ENCODE measurements around the gene ST6GALNAC6. TPM values are rescaled to one million over a fixed set of nuclear protein-coding genes. Genes with fewer than 3 reads are reported as not detected.

ST6GALNAC6 gene
- total RNA-seq, 2 experiments from 2014 or later: 93.1 to 97.5 TPM

DNA sequence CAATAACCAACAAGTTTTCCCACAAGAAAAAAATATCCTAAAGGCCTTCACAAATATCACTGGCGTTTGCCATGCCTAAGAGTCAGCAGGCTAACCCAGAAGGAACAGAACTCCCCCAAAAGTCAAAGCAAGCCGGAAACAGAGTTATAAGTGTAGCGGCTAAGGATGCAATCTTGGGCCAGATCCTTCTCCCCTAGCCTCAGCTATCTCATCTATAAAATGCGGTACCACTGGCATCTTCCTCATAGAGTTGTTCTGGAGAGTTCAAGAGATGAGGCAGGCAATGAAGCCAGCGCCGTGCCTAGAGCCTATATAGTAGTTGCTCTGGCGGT lies 37.6 kb upstream of the ST6GALNAC6 start:
- peaks cover 43% of the 10 kb centered on the region for H3K4me1 ChIP-seq (ENCODE audit: insufficient read depth, low read length)
- no peak for ATAC-seq (ENCODE audit: poor library complexity)
- POLR2A ChIA-PET: interaction anchor here (0.8 to 5.4 kb wide), 20 partner anchors 12 to 166 kb away, joined by 3 to 28 read pairs (median 4); partner anchors contain the start of genes CDK9, EEIG1, NAIF1 and SLC25A25
- no peak for DNase-seq
- H3K27me3 ChIP-seq (ENCODE audit: control insufficient read depth in 1 of 2, insufficient read depth in 2 of 2, low read length in 2 of 2): no peaks in the 10 kb centered on the region
- H3K27ac Mint-ChIP-seq: peak overlapping the region; percentile 88
- TF ChIP-seq, protein P1, sequence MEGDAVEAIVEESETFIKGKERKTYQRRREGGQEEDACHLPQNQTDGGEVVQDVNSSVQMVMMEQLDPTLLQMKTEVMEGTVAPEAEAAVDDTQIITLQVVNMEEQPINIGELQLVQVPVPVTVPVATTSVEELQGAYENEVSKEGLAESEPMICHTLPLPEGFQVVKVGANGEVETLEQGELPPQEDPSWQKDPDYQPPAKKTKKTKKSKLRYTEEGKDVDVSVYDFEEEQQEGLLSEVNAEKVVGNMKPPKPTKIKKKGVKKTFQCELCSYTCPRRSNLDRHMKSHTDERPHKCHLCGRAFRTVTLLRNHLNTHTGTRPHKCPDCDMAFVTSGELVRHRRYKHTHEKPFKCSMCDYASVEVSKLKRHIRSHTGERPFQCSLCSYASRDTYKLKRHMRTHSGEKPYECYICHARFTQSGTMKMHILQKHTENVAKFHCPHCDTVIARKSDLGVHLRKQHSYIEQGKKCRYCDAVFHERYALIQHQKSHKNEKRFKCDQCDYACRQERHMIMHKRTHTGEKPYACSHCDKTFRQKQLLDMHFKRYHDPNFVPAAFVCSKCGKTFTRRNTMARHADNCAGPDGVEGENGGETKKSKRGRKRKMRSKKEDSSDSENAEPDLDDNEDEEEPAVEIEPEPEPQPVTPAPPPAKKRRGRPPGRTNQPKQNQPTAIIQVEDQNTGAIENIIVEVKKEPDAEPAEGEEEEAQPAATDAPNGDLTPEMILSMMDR (IDR thresholded peaks at IDR 0.05): no peak
- peaks cover 60% of the 10 kb centered on the region for H3K4me1 Mint-ChIP-seq (ENCODE audit: low read depth)
- H3K9me3 Mint-ChIP-seq: no peaks in the 10 kb centered on the region
- peaks cover 25% of the 10 kb centered on the region for H3K36me3 ChIP-seq (ENCODE audit: insufficient read depth, low read length)
- CTCF ChIA-PET: no interaction called here
- intact Hi-C loops (cut with DNase I, micrococcal nuclease): loop anchor here (1.0 to 10.0 kb wide), 4 partner anchors 10 to 1708 kb away; partner anchors contain the start of gene ASB6 (in 1 of the 2)
- H3K27ac ChIP-seq (ENCODE audit: low read depth in 1 of 2, low read length in 2 of 2): peak overlapping the region; percentile 48 to 80
- H3K9me3 ChIP-seq (ENCODE audit: control insufficient read depth in 1 of 2, insufficient read depth in 1 of 2, low read length in 2 of 2): no peaks in the 10 kb centered on the region
- H3K4me3 ChIP-seq (ENCODE audit: low read length): peak overlapping the region; percentile 90
- peaks cover 58% of the 10 kb centered on the region for H3K36me3 Mint-ChIP-seq (ENCODE audit: low read depth)
- H3K4me3 Mint-ChIP-seq: peak overlapping the region; percentile 93
- no peaks in the 10 kb centered on the region for H3K27me3 Mint-ChIP-seq

DNA sequence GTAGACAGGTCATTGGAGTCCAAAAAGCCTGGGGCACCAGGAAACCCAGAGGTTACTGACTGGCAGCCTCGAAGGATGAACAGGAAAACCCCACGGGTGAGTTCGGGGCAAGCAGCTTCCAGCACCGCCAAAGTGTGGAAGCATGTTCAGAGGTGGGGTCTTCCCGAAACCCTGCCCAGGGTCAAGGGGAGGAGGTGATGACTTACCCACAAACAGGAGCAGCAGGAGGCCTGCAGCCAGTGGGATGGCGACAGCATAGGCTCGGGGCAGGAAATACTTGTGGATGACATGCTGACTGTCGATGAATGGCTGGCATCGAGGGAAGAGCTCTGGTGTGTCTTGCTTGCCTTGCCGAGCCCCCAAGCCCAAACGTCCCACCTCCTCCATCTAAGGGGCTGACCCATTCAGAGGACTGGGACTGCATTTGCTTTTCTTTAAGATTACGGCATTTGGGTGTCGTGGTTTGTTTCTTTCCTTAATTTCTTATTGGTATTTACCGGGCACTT lies 37.0 kb upstream of the ST6GALNAC6 start:
- DNase-seq: peak in 1 of 14 experiments; percentile 41
- ChIA-PET POLR2A (interaction anchor here (0.8 to 5.4 kb wide), 11 partner anchors 18 to 167 kb away, joined by 3 to 28 read pairs (median 5); partner anchors contain the start of genes EEIG1, NAIF1 and SLC25A25), CTCF (no interaction called here)

GRCh38 chr9:127935765-127936221 lies 36.4 kb upstream of the ST6GALNAC6 start:
- H3K27ac ChIP-seq (ENCODE audit: low read depth in 1 of 2, low read length in 2 of 2): no peak overlapping the region
- peaks cover 53% of the 10 kb centered on the region for H3K4me1 ChIP-seq (ENCODE audit: insufficient read depth, low read length)
- H3K27ac Mint-ChIP-seq: peak overlapping the region; percentile 88
- intact Hi-C loops (cut with DNase I, micrococcal nuclease): loop anchor here (5.0 to 10.0 kb wide), 3 partner anchors 37 to 1709 kb away; partner anchors contain the start of gene ASB6 (in 1 of the 2)
- ChIA-PET POLR2A (interaction anchor here (1.4 to 5.4 kb wide), 4 partner anchors 19 to 131 kb away, joined by 4 to 28 read pairs (median 6); partner anchors contain the start of genes EEIG1, NAIF1 and ST6GALNAC4), CTCF (no interaction called here)
- peaks cover 13% of the 10 kb centered on the region for H3K36me3 ChIP-seq (ENCODE audit: insufficient read depth, low read length)
- no peaks in the 10 kb centered on the region for H3K9me3 Mint-ChIP-seq
- no peak overlapping the region for H3K4me3 ChIP-seq (ENCODE audit: low read length)
- DNase-seq (peak in 2 of 14 experiments; percentile 4 to 7), ATAC-seq (ENCODE audit: poor library complexity) (no peak)
- peak overlapping the region; percentile 93 for H3K4me3 Mint-ChIP-seq
- H3K36me3 Mint-ChIP-seq (ENCODE audit: low read depth): peaks cover 45% of the 10 kb centered on the region
- H3K4me1 Mint-ChIP-seq (ENCODE audit: low read depth): peaks cover 70% of the 10 kb centered on the region
- TF ChIP-seq, protein P1 (IDR thresholded peaks at IDR 0.05): no peak
- H3K27me3 Mint-ChIP-seq: no peaks in the 10 kb centered on the region
- no peaks in the 10 kb centered on the region for H3K9me3 ChIP-seq (ENCODE audit: control insufficient read depth in 1 of 2, insufficient read depth in 1 of 2, low read length in 2 of 2)
- H3K27me3 ChIP-seq (ENCODE audit: control insufficient read depth in 1 of 2, insufficient read depth in 2 of 2, low read length in 2 of 2): no peaks in the 10 kb centered on the region

More for the DNA sequence above, 37.0 kb upstream of the ST6GALNAC6 start:
- intact Hi-C loops (cut with DNase I, micrococcal nuclease): loop anchor here (5.0 to 10.0 kb wide), 3 partner anchors 36 to 1708 kb away; partner anchors contain the start of gene ASB6 (in 1 of the 2)
- peaks cover 19% of the 10 kb centered on the region for H3K36me3 ChIP-seq (ENCODE audit: insufficient read depth, low read length)
- no peaks in the 10 kb centered on the region for H3K27me3 ChIP-seq (ENCODE audit: control insufficient read depth in 1 of 2, insufficient read depth in 2 of 2, low read length in 2 of 2)
- H3K9me3 ChIP-seq (ENCODE audit: control insufficient read depth in 1 of 2, insufficient read depth in 1 of 2, low read length in 2 of 2): no peaks in the 10 kb centered on the region
- ATAC-seq (ENCODE audit: poor library complexity): no peak
- H3K4me1 ChIP-seq (ENCODE audit: insufficient read depth, low read length): peaks cover 47% of the 10 kb centered on the region
- Mint-ChIP-seq H3K36me3 (ENCODE audit: low read depth) (peaks cover 51% of the 10 kb centered on the region), H3K9me3 (no peaks in the 10 kb centered on the region), H3K27ac (peak overlapping the region; percentile 88), H3K27me3 (no peaks in the 10 kb centered on the region), H3K4me1 (ENCODE audit: low read depth) (peaks cover 64% of the 10 kb centered on the region), H3K4me3 (peak overlapping the region; percentile 93)
- peak overlapping the region; percentile 90 for H3K4me3 ChIP-seq (ENCODE audit: low read length)
- TF ChIP-seq, protein P1 (IDR thresholded peaks at IDR 0.05): no peak
- H3K27ac ChIP-seq (ENCODE audit: low read depth in 1 of 2, low read length in 2 of 2): peak overlapping the region; percentile 48 to 80

Measured in CD4-positive, alpha-beta T cell (primary cell).